ENCODE data around the gene ACTR6.
A peak's percentile ranks its signal among the peaks of the same experiment; 100 is the strongest.

Gene ACTR6

GRCh38 chr12:100193085-100193484, 7.5 kb upstream of the ACTR6 start:
- Mint-ChIP-seq H3K4me1 (no peaks in the 10 kb centered on the region), H3K4me3 (no peak overlapping the region), H3K36me3 (ENCODE audit: low read depth) (peaks cover 14% of the 10 kb centered on the region), H3K9me3 (no peaks in the 10 kb centered on the region), H3K27ac (no peak overlapping the region), H3K27me3 (no peaks in the 10 kb centered on the region)
- no peak for ATAC-seq
- no peak for DNase-seq

- Mint-ChIP-seq H3K9me3 (no peaks in the 10 kb centered on the region), H3K4me1 (peaks cover 24% of the 10 kb centered on the region), H3K27ac (no peak overlapping the region), H3K4me3 (no peak overlapping the region), H3K27me3 (no peaks in the 10 kb centered on the region), H3K36me3 (ENCODE audit: low read depth) (peaks cover 2% of the 10 kb centered on the region)
- DNase-seq, result no peak
- ATAC-seq, result no peak
These were observed 3.1 kb upstream of the ACTR6 start for GRCh38 chr12:100197486-100197885.

GRCh38 chr12:100199023-100199346, 1.6 kb upstream of the ACTR6 start:
- Mint-ChIP-seq H3K27me3 (no peaks in the 10 kb centered on the region), H3K9me3 (no peaks in the 10 kb centered on the region), H3K4me1 (peaks cover 30% of the 10 kb centered on the region), H3K36me3 (ENCODE audit: low read depth) (peaks cover 2% of the 10 kb centered on the region), H3K4me3 (peak overlapping the region; percentile 99), H3K27ac (peak overlapping the region; percentile 81)
- DNase-seq, result no peak
- no peak for ATAC-seq

- peak overlapping the region; percentile 99 for H3K27ac Mint-ChIP-seq
- H3K4me1 Mint-ChIP-seq, result peaks cover 30% of the 10 kb centered on the region
- no peaks in the 10 kb centered on the region for H3K27me3 Mint-ChIP-seq
- peaks cover 2% of the 10 kb centered on the region for H3K36me3 Mint-ChIP-seq (ENCODE audit: low read depth)
- peak; percentile 75 for ATAC-seq
- no peaks in the 10 kb centered on the region for H3K9me3 Mint-ChIP-seq
- peak overlapping the region; percentile 99 for H3K4me3 Mint-ChIP-seq
- peak; percentile 78 for DNase-seq
These were observed 1.1 kb upstream of the ACTR6 start for GRCh38 chr12:100199347-100200149.

GRCh38 chr12:100201604-100202423, 1.2 kb downstream of the ACTR6 start:
- Mint-ChIP-seq H3K27me3 (no peaks in the 10 kb centered on the region), H3K4me3 (peak overlapping the region; percentile 99), H3K36me3 (ENCODE audit: low read depth) (peaks cover 2% of the 10 kb centered on the region), H3K9me3 (no peaks in the 10 kb centered on the region), H3K27ac (peak overlapping the region; percentile 99), H3K4me1 (peaks cover 30% of the 10 kb centered on the region)
- ATAC-seq, result no peak
- DNase-seq, result no peak

- Mint-ChIP-seq H3K27me3 (no peaks in the 10 kb centered on the region), H3K27ac (no peak overlapping the region), H3K36me3 (ENCODE audit: low read depth) (peaks cover 17% of the 10 kb centered on the region), H3K9me3 (no peaks in the 10 kb centered on the region), H3K4me3 (no peak overlapping the region), H3K4me1 (peaks cover 7% of the 10 kb centered on the region)
- ATAC-seq, result no peak
- DNase-seq, result no peak
These were observed 6.7 kb downstream of the ACTR6 start for GRCh38 chr12:100207311-100207710.

- Mint-ChIP-seq H3K36me3 (ENCODE audit: low read depth) (peaks cover 25% of the 10 kb centered on the region), H3K9me3 (no peaks in the 10 kb centered on the region), H3K27ac (no peak overlapping the region), H3K27me3 (no peaks in the 10 kb centered on the region), H3K4me3 (no peak overlapping the region), H3K4me1 (no peaks in the 10 kb centered on the region)
- DNase-seq (no peak), ATAC-seq (no peak)
These were observed 8.2 kb downstream of the ACTR6 start for GRCh38 chr12:100208834-100209233.

- H3K4me1 Mint-ChIP-seq, result no peaks in the 10 kb centered on the region
- no peak overlapping the region for H3K4me3 Mint-ChIP-seq
- peaks cover 30% of the 10 kb centered on the region for H3K36me3 Mint-ChIP-seq (ENCODE audit: low read depth)
- no peak for ATAC-seq
- no peaks in the 10 kb centered on the region for H3K9me3 Mint-ChIP-seq
- no peak for DNase-seq
- no peaks in the 10 kb centered on the region for H3K27me3 Mint-ChIP-seq
- no peak overlapping the region for H3K27ac Mint-ChIP-seq
These were observed 11.1 kb downstream of the ACTR6 start for GRCh38 chr12:100211698-100212097.

GRCh38 chr12:100213016-100213891, 12.6 kb downstream of the ACTR6 start:
- ATAC-seq (no peak), DNase-seq (no peak)
- no peaks in the 10 kb centered on the region for H3K4me1 Mint-ChIP-seq
- no peaks in the 10 kb centered on the region for H3K9me3 Mint-ChIP-seq
- no peaks in the 10 kb centered on the region for H3K27me3 Mint-ChIP-seq
- H3K36me3 Mint-ChIP-seq (ENCODE audit: low read depth), result peaks cover 27% of the 10 kb centered on the region
- H3K4me3 Mint-ChIP-seq, result no peak overlapping the region
- no peak overlapping the region for H3K27ac Mint-ChIP-seq

GRCh38 chr12:100214518-100214917, 13.9 kb downstream of the ACTR6 start:
- no peaks in the 10 kb centered on the region for H3K27me3 Mint-ChIP-seq
- no peaks in the 10 kb centered on the region for H3K4me1 Mint-ChIP-seq
- H3K4me3 Mint-ChIP-seq, result no peak overlapping the region
- H3K9me3 Mint-ChIP-seq, result no peaks in the 10 kb centered on the region
- no peak overlapping the region for H3K27ac Mint-ChIP-seq
- peaks cover 21% of the 10 kb centered on the region for H3K36me3 Mint-ChIP-seq (ENCODE audit: low read depth)
- ATAC-seq, result no peak
- no peak for DNase-seq

- Mint-ChIP-seq H3K9me3 (no peaks in the 10 kb centered on the region), H3K27ac (no peak overlapping the region), H3K4me1 (no peaks in the 10 kb centered on the region), H3K27me3 (no peaks in the 10 kb centered on the region), H3K36me3 (ENCODE audit: low read depth) (peaks cover 21% of the 10 kb centered on the region), H3K4me3 (no peak overlapping the region)
- DNase-seq (no peak), ATAC-seq (no peak)
These were observed 14.6 kb downstream of the ACTR6 start for GRCh38 chr12:100215209-100215608.

- Mint-ChIP-seq H3K4me3 (no peak overlapping the region), H3K9me3 (no peaks in the 10 kb centered on the region), H3K27me3 (no peaks in the 10 kb centered on the region), H3K27ac (no peak overlapping the region), H3K36me3 (ENCODE audit: low read depth) (peaks cover 21% of the 10 kb centered on the region), H3K4me1 (no peaks in the 10 kb centered on the region)
- no peak for DNase-seq
- no peak for ATAC-seq
These were observed 15.7 kb downstream of the ACTR6 start for GRCh38 chr12:100216337-100216736.

GRCh38 chr12:100219328-100220109, 18.9 kb downstream of the ACTR6 start:
- ATAC-seq, result no peak
- H3K9me3 Mint-ChIP-seq, result no peaks in the 10 kb centered on the region
- H3K4me3 Mint-ChIP-seq, result no peak overlapping the region
- H3K27ac Mint-ChIP-seq, result no peak overlapping the region
- DNase-seq, result no peak
- H3K36me3 Mint-ChIP-seq (ENCODE audit: low read depth), result peaks cover 17% of the 10 kb centered on the region
- H3K27me3 Mint-ChIP-seq, result no peaks in the 10 kb centered on the region
- no peaks in the 10 kb centered on the region for H3K4me1 Mint-ChIP-seq

GRCh38 chr12:100221523-100221922, 20.9 kb downstream of the ACTR6 start:
- Mint-ChIP-seq H3K36me3 (ENCODE audit: low read depth) (peaks cover 17% of the 10 kb centered on the region), H3K4me3 (no peak overlapping the region), H3K4me1 (no peaks in the 10 kb centered on the region), H3K27ac (no peak overlapping the region), H3K9me3 (no peaks in the 10 kb centered on the region), H3K27me3 (no peaks in the 10 kb centered on the region)
- ATAC-seq (no peak), DNase-seq (no peak)
